ELF-1 (cell line): ENCODE results near the gene SLC39A11.
"Not testable (repeated sequence)": the region's sequence is repeated elsewhere in the genome, so short reads cannot be mapped to it uniquely, and the experiment has no call there.

Experiments used
- DNase-seq: peaks from one replicate; pipeline ENCODE4 v3.0.0-alpha.2; 2016; ENCODE audit warnings: low read depth, low spot score

The SLC39A11 gene

GRCh38 chr17:72838068-72838467 is 254.4 kb downstream of the SLC39A11 start:
- no peak for DNase-seq

DNA sequence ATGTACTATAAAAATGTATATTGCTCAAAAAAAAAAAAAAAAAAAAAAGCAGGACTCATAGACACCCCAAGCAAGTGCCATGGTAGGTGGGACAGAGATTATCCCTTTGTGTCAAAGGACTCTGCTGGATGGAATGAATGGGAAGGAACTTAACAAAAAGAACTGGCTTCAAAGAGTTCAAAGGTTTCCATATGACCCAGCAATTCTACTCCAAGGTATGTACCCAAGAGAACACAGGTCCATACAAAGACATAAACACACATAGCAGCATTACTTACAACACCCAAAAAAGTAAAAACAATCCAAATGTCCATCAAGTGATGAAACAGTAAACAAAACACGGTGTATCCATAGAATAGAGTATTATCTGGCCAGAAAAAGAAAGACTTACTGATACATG is 255.2 kb downstream of the SLC39A11 start:
- DNase-seq: no peak

DNA sequence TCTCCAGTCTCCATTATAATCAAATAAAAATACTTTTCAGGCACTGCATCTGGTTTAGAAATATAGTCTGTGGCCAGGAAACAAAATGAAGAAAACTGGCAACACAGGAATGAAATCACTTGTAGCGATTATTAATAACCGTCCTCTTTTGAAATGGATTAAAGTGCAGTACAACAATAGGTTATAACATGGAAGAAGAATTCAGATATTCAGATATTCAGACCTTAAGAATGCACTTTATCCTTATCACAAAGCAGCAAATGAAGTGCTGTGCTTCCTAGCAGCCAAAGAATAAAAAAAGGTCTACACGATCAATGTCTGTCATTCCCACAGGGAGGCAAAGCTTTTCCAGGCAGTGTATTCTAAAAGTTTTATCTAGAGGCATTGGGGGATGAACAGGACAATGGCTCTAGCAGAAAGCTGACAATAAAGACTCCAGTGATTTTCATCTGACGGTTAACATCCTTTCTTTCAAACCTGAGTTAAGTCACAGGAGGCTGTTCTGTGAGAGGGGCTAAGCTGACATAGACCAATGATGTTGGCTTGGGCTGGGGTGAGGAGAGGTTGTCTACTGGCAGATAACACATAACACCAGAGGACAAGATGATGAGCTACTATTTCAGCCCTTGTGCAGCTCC is 259.2 kb downstream of the SLC39A11 start:
- DNase-seq: no peak

DNA sequence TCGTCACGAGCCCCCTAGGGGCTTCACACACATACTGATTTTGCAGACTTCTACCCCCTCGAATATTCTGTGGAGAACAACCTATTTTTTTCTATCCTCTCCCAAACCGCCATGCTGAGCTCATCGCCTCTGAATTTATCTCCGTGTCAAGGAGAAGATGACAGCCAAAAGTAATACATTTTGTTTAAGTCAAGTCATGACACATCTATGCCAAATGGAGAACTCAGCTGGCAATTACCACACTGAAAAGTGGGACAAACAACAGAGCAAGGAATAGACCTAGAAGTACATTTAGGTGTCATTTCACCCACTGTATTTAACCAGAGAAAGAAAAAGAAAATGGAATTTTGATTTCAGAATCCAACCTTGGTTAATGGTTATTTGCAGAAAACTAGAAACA is 260.2 kb downstream of the SLC39A11 start:
- no peak for DNase-seq

- DNase-seq: no peak
These were observed 262.6 kb downstream of the SLC39A11 start for GRCh38 chr17:72829883-72830282.

- DNase-seq: no peak
These were observed 265.9 kb downstream of the SLC39A11 start for GRCh38 chr17:72826602-72827001.

DNA sequence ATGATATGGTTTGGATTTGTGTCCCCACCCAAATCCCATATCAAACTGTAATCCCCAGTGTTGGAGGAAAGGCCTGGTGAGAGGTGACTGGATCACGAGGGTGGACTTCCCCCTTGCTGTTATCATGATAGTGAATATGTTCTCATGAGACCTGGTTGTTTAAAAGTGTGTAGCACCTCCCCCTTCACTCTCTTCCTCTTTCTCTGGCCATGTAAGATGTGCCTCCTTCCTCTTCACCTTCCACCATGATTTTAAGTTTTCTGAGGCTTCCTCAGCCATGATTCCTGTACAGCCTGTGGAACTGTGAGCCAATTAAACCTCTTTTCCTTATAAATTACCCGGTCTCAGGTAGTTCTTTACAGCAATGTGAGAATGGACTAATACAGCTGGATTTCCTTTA is 266.4 kb downstream of the SLC39A11 start:
- DNase-seq: not testable (repeated sequence)

DNA sequence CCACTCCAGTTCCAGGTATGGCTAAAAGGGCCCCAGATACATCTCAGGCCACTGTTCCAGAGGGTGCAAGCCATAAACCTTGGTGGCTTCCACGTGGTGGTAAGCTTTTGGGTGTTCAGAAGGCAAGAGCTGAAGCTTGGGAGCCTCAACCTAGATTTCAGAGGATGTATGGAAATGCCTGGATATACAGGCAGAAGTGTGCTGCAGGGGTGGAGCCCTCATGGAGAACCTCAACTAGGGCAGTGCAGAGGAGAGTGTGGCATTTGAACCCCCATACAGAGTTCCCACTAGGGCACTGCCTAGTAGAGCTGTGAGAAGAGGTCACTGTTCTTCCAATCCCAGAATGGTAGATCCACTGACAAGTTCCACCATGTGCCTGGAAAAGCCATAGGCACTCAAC is 267.3 kb downstream of the SLC39A11 start:
- DNase-seq: no peak

GRCh38 chr17:72824267-72824666 is 268.2 kb downstream of the SLC39A11 start:
- DNase-seq: not testable (repeated sequence)

- no peak for DNase-seq
These were observed 270.0 kb downstream of the SLC39A11 start for GRCh38 chr17:72822358-72823023.

DNA sequence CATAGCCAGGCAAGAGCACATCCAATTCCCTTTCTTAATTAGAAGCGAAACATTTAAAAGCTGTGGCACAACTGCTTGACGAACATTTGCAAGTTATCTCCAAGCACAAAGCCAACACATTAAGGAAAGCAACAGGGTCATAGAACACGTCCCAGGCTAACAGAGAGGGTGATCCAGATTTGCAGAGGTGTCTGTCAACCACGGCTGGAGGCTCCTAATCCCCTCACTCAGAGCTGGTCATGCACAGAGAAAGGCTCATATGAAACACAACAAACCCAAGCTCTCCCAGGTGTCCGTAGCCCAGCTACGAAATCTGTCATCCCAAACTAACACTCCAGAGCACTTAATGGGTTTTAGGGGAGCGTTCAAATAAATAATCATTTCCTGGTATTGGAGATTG is 276.1 kb downstream of the SLC39A11 start:
- no peak for DNase-seq

DNA sequence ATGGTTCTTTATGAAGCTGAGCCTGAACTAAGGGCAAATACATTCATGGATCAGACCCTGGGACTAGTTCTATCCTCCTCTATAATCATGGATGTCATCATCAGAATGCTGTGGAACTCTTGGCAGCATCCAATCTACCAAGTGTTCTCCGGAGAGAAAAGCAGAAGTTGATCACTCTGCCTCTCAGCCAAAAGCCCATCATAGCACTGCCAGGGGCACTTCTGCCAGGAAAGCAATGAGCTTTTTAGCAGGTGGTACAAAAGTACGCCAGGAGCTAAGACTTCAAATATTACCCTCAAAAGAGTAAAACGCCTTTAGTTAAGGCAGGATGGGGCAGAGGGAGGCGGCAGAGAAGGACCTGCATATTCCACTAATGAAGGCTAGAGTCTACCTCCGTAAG is 279.0 kb downstream of the SLC39A11 start:
- DNase-seq: no peak

DNA sequence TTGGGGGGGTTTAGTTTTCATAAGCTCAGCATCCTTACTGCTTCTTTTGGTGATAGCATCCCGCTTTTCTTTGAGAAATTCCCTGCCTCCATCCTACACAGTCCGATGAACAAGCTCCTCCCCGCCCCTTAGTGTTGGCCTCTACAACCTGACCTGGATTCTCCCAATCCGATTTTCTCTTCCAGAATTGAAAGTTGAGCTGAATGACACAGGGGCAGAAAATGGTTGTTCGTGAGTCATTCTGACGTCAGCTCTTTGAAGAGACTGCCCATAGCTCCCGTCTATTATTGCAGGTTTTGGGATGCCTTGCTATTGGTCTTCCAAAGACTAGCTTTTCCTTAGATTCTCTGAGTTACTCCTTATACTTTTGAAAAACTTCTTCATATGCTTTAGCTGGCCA is 279.7 kb downstream of the SLC39A11 start:
- DNase-seq: no peak

- no peak for DNase-seq
These were observed 280.4 kb downstream of the SLC39A11 start for GRCh38 chr17:72811976-72812687.

GRCh38 chr17:72810991-72811508 is 281.4 kb downstream of the SLC39A11 start:
- DNase-seq: no peak

DNA sequence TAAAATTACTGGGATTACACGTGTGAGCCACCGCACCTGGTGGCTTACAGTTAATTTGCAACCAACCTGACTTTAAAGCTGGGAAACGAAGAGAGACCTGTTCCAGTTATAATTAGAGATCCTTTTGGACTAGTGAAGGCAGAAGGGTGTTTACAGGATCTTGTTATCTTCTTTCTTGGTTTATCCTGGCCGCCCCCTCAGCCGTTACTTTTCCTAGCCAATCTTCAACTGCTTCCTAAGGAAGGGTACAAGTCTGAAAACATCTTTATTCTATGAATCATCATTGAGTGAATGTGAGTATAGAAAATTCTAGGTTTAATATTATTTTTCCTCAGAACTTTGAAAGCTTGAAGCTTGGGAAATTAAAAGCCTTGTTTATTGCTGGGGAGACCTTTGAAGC is 286.5 kb downstream of the SLC39A11 start:
- no peak for DNase-seq

DNA sequence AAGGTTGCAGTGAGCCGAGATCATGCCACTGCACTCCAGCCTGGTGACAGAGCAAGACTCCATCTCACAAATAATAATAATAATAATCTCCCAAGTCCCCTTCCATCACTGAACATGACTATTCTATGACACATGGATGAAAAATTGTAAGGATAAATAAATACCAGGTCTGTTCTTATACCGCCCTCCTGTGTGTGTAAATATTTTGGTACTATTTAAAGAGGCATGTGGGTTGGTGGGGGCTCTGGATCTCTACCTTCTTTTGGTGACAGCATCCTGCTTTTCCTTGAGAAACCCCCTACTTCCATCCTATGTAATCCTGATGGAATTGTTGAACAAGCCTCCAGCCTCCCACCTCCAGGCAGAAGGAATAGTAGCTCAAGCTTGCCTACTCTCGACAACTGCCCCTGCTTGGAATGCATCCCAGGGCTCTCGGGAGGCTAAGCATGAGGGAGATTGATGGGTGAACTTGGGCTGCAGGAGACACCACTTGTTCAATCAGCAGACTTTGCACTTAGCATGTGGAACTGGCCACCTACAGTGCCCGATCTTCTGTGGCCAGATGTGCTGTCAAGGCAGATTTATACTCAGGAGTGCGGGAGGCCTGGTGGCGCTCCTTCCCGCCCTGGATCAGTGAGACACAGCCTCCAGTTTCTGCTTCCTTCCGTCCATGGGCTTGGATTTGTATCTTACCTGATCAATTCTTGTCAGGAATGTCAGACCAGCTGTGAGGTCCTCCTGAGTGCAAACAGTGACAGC is 287.4 kb downstream of the SLC39A11 start:
- DNase-seq: no peak

DNA sequence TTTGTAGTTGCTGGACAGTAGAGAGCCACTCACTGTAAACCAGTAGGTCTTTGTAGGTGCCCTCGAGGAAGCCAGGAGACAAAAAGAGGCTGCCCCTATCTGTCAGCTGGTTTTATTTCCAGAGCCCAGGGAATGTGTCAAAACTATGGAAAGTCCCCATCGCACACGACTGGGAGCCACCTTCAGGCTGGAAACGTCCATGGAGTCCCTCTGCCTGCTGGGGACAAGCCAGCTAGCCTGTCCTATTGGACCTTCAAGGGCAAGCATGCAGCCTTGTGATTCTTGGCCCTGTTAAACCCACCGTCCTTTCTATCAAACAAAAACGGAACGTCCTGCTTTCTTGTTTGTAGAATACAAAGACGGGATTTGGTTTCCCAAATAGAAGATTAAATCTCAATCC is 289.8 kb downstream of the SLC39A11 start:
- DNase-seq: no peak

- no peak for DNase-seq
These were observed 295.3 kb downstream of the SLC39A11 start for GRCh38 chr17:72797142-72797541.

GRCh38 chr17:72795941-72796340 is 296.5 kb downstream of the SLC39A11 start:
- DNase-seq: peak; percentile 28

DNA sequence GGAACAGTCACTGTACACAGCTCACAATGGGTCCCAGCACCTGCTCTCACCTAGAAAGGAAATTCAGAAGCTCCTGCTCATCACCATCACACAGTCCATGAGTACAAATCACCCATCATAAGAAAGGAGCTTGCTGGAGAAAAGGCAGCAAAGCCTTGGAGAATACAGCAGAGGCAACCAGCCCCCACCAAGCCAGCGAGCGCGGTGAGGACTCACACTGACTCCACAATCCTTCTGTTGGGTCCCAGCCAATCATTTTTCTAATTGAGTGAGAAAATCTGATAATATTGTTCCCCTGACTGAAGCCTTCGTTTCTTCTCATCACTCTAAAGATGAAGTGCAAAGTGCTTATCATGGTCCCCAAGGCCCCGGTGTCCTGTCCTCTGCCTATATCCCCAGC is 298.3 kb downstream of the SLC39A11 start:
- DNase-seq: no peak

DNA sequence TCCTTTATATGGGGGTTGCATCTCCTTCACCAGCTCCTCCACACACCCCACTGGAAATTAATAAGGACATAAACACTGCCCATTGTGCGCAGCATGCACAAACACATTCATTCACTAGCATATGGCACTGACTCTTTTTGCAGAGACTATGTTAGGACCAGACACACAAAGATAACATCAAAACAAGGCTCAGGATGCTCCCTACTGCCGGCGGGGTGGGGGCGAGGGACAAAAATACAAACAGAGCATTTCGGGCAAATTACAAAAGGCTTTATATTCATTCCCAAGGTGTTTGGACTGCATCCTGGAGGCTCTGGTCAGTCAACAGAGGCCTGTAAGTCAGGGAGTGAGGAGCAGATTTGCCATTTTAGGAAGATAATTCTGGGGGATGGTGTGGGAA is 299.7 kb downstream of the SLC39A11 start:
- DNase-seq: no peak
